CD4-positive, alpha-beta T cell treated with Interleukin-6 for 4 hours (primary cell): Measurements from ENCODE around the gene ERLEC1.
"Not testable (repeated sequence)": the region's sequence is repeated elsewhere in the genome, so short reads cannot be mapped to it uniquely, and the experiment has no call there.

Source experiments
- DNase-seq: peaks from one replicate; pipeline ENCODE4 v3.0.0-alpha.2; 2020; ENCODE audit warnings: mixed read lengths

ERLEC1 gene

GRCh38 chr2:53786705-53787613, at the start of gene ERLEC1, which contains the start of gene ASB3:
ERLEC1 (plus strand) TSS chr2:53787044; CDS start chr2:53787211, 167 bp downstream.
ASB3 (minus strand) TSS chr2:53786953; CDS start chr2:53765572, 21,381 bp downstream.
- DNase-seq: peak; percentile 89

GRCh38 chr2:53737091-53737490, 49.8 kb upstream of the ERLEC1 start:
- DNase-seq: no peak

GRCh38 chr2:53739032-53739431, 47.8 kb upstream of the ERLEC1 start:
- no peak for DNase-seq

GRCh38 chr2:53740170-53740569, 46.7 kb upstream of the ERLEC1 start:
- DNase-seq: no peak

- no peak for DNase-seq
Observed at GRCh38 chr2:53744395-53745065, 42.3 kb upstream of the ERLEC1 start.

GRCh38 chr2:53750041-53750768, 36.6 kb upstream of the ERLEC1 start:
- DNase-seq: no peak

GRCh38 chr2:53751728-53752127, 35.1 kb upstream of the ERLEC1 start:
- no peak for DNase-seq

- no peak for DNase-seq
Observed at GRCh38 chr2:53752385-53752784, 34.5 kb upstream of the ERLEC1 start.

- no peak for DNase-seq
Observed at GRCh38 chr2:53753041-53753440, 33.8 kb upstream of the ERLEC1 start.

- DNase-seq: no peak
Observed at GRCh38 chr2:53755121-53755520, 31.7 kb upstream of the ERLEC1 start.

- no peak for DNase-seq
Observed at GRCh38 chr2:53756644-53757043, 30.2 kb upstream of the ERLEC1 start.

GRCh38 chr2:53757206-53757605, 29.6 kb upstream of the ERLEC1 start:
- not testable (repeated sequence) for DNase-seq

- DNase-seq: no peak
Observed at GRCh38 chr2:53765767-53766166, 21.1 kb upstream of the ERLEC1 start.

- peak; percentile 85 for DNase-seq
Observed at GRCh38 chr2:53767405-53768241, 19.2 kb upstream of the ERLEC1 start, which contains the start of gene CHAC2. CHAC2 (plus strand) TSS chr2:53767804; CDS start chr2:53767887, 83 bp downstream.

GRCh38 chr2:53768242-53768542, 18.7 kb upstream of the ERLEC1 start:
- DNase-seq: no peak

GRCh38 chr2:53769318-53769945, 17.4 kb upstream of the ERLEC1 start:
- no peak for DNase-seq

GRCh38 chr2:53770264-53770663, 16.6 kb upstream of the ERLEC1 start:
- DNase-seq: no peak

GRCh38 chr2:53777134-53777533, 9.7 kb upstream of the ERLEC1 start:
- no peak for DNase-seq

- DNase-seq: no peak
Observed at GRCh38 chr2:53778536-53779162, 8.2 kb upstream of the ERLEC1 start.

- DNase-seq: no peak
Observed at GRCh38 chr2:53780056-53780455, 6.8 kb upstream of the ERLEC1 start.

- no peak for DNase-seq
Observed at GRCh38 chr2:53782676-53783075, 4.2 kb upstream of the ERLEC1 start.
